Osteoblast (primary cell): ENCODE measurements around the gene DTX3. TPM values are rescaled to one million over a fixed set of nuclear protein-coding genes. Genes with fewer than 3 reads are reported as not detected.
A peak's percentile ranks its signal among the peaks of the same experiment; 100 is the strongest.

Experiments used
- DNase-seq: peaks from one replicate; pipeline ENCODE4 v3.0.0; 2011; ENCODE audit warnings: low spot score, mixed read lengths; ENCODE audit not compliant: insufficient read length; ENCODE audit errors: missing footprints
- H2AFZ ChIP-seq: 2 replicates; pipeline ENCODE4 v1.6.0; 2011; ENCODE audit warnings: mild to moderate bottlenecking, low read length
- H3K27ac ChIP-seq: 2 replicates; pipeline ENCODE4 v1.5.1; 2011; ENCODE audit warnings: mild to moderate bottlenecking, low read depth, low read length, moderate library complexity
- H3K27me3 ChIP-seq: 2 replicates; pipeline ENCODE4 v1.6.0; 2012; ENCODE audit warnings: mild to moderate bottlenecking, control low read depth, inconsistent platforms, low read length, moderate library complexity; ENCODE audit not compliant: insufficient read depth
- H3K36me3 ChIP-seq: 2 replicates; pipeline ENCODE4 v1.5.1; 2011; ENCODE audit warnings: mild to moderate bottlenecking, low read length, control low read depth, moderate library complexity; ENCODE audit not compliant: insufficient read depth
- H3K4me1 ChIP-seq: 2 replicates; pipeline ENCODE4 v1.5.1; 2011; ENCODE audit warnings: mild to moderate bottlenecking, low read length, control low read depth, moderate library complexity; ENCODE audit not compliant: insufficient read depth
- H3K4me2 ChIP-seq: 2 replicates; pipeline ENCODE4 v1.6.0; 2011; ENCODE audit warnings: mild to moderate bottlenecking, low read length; ENCODE audit not compliant: insufficient read depth
- H3K4me3 ChIP-seq: fragments of 200-600 bp; sonication (generic); 3 replicates; pipeline ENCODE4 v1.5.1; 2012; ENCODE audit warnings: mild to moderate bottlenecking, low read length, inconsistent platforms; ENCODE audit not compliant: insufficient read depth
- H3K79me2 ChIP-seq: 2 replicates; pipeline ENCODE4 v1.6.0; 2012; ENCODE audit warnings: mild to moderate bottlenecking, low read length, control low read depth, inconsistent platforms; ENCODE audit not compliant: insufficient read depth
- H3K9me3 ChIP-seq: 2 replicates; pipeline ENCODE4 v1.5.1; 2011; ENCODE audit warnings: low read depth, low read length, control low read depth
- H4K20me1 ChIP-seq: 2 replicates; pipeline ENCODE4 v1.6.0; 2012; ENCODE audit warnings: mild to moderate bottlenecking, low read length, control low read depth; ENCODE audit not compliant: insufficient read depth
- total RNA-seq: library from RNA; depleted of rRNA; stranded (reverse); fragments of >200 nt; gene quantifications from 2 replicates; pipeline ENCODE4 v1.2.3, GENCODE V29; 2012
- TF ChIP-seq, protein P1 (sequence below): IDR thresholded peaks from 2 replicates; pipeline ENCODE4 v1.5.1; 2011; ENCODE audit warnings: mild to moderate bottlenecking, low read depth, low read length, moderate library complexity; ENCODE audit errors: extremely low read depth

Gene DTX3
- total RNA-seq, 1 donor, result 21.4 TPM

DNA sequence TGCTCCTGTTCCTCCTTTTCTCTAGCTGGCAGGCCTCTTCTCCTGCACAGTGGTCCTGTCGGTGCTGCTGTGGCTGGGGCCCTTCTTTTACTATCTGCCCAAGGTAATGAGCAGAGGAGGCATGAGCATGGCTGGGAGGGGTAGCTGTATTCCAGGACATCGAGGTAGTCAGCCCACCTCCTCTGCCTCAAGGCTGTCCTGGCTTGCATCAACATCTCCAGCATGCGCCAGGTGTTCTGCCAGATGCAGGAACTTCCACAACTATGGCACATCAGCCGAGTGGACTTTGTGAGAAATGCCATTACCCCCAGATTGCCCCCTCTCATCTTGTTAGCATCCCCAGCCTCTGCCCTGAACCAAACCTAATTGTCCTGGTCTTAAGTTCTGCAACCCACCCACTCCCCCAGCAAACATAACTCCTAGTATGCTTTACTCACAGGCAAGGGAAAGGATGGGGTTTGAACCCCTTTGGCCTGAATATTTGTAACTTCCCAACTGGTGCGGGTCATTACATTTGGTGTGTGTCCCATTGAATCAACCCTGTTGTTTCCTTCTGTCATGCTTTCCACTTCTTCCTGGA, 19.3 kb downstream of the DTX3 start:
- Histone ChIP-seq H3K27ac (no peak overlapping the region), H3K9me3 (no peaks in the 10 kb centered on the region), H2AFZ (no peak overlapping the region), H3K4me2 (no peak overlapping the region), H3K4me3 (no peak overlapping the region), H3K79me2 (no peaks in the 10 kb centered on the region), H3K4me1 (peaks cover 6% of the 10 kb centered on the region), H4K20me1 (no peaks in the 10 kb centered on the region), H3K36me3 (no peaks in the 10 kb centered on the region), H3K27me3 (peaks cover 60% of the 10 kb centered on the region)
- DNase-seq, result peak; percentile 78
- TF ChIP-seq, protein P1, sequence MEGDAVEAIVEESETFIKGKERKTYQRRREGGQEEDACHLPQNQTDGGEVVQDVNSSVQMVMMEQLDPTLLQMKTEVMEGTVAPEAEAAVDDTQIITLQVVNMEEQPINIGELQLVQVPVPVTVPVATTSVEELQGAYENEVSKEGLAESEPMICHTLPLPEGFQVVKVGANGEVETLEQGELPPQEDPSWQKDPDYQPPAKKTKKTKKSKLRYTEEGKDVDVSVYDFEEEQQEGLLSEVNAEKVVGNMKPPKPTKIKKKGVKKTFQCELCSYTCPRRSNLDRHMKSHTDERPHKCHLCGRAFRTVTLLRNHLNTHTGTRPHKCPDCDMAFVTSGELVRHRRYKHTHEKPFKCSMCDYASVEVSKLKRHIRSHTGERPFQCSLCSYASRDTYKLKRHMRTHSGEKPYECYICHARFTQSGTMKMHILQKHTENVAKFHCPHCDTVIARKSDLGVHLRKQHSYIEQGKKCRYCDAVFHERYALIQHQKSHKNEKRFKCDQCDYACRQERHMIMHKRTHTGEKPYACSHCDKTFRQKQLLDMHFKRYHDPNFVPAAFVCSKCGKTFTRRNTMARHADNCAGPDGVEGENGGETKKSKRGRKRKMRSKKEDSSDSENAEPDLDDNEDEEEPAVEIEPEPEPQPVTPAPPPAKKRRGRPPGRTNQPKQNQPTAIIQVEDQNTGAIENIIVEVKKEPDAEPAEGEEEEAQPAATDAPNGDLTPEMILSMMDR, result no peak

DNA sequence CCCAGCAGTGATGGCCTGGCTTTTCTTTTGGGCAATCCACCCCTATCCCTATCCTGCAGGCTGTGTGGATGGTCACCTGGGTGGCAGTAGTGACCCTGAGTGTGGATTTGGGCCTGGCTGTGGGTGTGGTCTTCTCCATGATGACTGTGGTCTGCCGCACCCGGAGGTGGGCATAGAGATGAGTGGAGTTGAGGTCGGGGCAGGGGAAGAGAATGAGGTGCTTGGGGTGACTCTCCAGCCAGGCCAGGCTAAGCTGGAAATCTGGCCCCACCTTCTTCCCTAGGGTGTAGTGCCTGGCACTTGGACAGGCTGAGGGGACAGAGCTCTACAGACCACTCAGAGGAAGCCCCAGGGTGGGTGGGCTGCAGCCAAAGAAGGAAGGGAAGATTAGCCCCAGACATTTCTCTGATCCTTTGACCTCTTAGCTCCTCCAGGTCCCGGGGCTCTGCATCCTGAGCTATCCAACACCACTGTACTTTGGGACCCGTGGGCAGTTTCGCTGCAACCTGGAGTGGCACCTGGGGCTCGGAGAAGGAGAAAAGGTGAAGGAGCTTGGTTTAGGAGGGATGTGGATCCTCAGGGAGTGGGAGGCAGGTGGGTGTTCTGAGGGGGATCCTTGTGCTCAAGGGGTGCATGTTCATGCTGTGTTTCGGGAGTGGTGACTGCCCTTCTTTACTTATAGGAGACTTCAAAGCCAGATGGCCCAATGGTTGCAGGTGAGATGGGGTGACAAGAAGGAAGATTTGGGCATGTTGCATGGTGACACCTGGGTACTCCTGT, 20.0 kb downstream of the DTX3 start:
- no peaks in the 10 kb centered on the region for H3K36me3 ChIP-seq
- H3K79me2 ChIP-seq, result no peaks in the 10 kb centered on the region
- TF ChIP-seq, protein P1, result no peak
- H3K4me3 ChIP-seq, result no peak overlapping the region
- H3K4me2 ChIP-seq, result no peak overlapping the region
- H3K27me3 ChIP-seq, result peaks cover 56% of the 10 kb centered on the region
- H3K4me1 ChIP-seq, result peaks cover 6% of the 10 kb centered on the region
- H3K9me3 ChIP-seq, result no peaks in the 10 kb centered on the region
- peak; percentile 81 for DNase-seq
- H4K20me1 ChIP-seq, result no peaks in the 10 kb centered on the region
- no peak overlapping the region for H3K27ac ChIP-seq
- H2AFZ ChIP-seq, result no peak overlapping the region

DNA sequence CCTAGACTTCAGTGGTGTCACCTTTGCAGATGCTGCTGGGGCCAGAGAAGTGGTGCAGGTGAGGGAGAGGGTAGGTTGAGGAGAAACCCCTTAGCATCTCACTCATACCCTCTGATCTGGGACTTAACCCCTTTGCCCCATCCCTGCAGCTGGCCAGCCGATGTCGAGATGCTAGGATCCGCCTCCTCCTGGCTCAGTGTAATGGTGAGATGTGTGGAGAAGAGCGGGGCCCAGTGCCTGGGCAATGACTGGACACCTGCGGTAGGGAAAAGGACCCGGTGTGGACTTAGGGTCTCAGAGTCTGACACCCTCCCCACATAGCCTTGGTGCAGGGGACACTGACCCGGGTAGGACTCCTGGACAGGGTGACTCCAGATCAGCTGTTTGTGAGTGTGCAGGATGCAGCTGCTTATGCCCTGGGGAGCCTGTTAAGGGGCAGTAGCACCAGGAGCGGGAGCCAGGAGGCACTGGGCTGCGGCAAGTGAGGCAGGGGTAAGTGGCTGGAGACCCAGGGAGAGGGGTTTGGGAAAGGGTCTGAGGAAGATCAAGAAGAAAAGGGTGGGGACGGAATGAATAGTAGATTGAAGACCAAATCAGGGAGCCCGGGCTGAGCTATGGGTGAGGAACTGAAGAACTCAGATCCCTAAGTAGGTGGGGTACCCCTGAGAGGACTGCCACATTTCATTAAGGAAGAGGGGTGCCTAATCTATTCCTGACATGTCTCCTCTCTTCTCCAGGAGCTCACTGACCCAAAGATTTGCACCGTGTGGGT, 20.8 kb downstream of the DTX3 start:
- Histone ChIP-seq H3K27me3 (peaks cover 48% of the 10 kb centered on the region), H2AFZ (no peak overlapping the region), H3K4me2 (no peak overlapping the region), H3K9me3 (no peaks in the 10 kb centered on the region), H3K27ac (no peak overlapping the region), H3K79me2 (no peaks in the 10 kb centered on the region), H3K4me1 (peaks cover 6% of the 10 kb centered on the region), H3K36me3 (no peaks in the 10 kb centered on the region), H4K20me1 (no peaks in the 10 kb centered on the region), H3K4me3 (no peak overlapping the region)
- peak; percentile 71 for DNase-seq
- TF ChIP-seq, protein P1, result no peak
